Middle frontal gyrus (tissue), 1 donor: ENCODE measurements around the gene TMEM135.
A peak's percentile ranks its signal among the peaks of the same experiment; 100 is the strongest.
"Not testable (repeated sequence)": the region's sequence is repeated elsewhere in the genome, so short reads cannot be mapped to it uniquely, and the experiment has no call there.

Experiments used
- DNase-seq: peaks from one replicate; pipeline ENCODE4 v3.0.0-alpha.2; 2015; ENCODE audit warnings: low spot score; ENCODE audit errors: extremely low spot score

The TMEM135 gene

DNA sequence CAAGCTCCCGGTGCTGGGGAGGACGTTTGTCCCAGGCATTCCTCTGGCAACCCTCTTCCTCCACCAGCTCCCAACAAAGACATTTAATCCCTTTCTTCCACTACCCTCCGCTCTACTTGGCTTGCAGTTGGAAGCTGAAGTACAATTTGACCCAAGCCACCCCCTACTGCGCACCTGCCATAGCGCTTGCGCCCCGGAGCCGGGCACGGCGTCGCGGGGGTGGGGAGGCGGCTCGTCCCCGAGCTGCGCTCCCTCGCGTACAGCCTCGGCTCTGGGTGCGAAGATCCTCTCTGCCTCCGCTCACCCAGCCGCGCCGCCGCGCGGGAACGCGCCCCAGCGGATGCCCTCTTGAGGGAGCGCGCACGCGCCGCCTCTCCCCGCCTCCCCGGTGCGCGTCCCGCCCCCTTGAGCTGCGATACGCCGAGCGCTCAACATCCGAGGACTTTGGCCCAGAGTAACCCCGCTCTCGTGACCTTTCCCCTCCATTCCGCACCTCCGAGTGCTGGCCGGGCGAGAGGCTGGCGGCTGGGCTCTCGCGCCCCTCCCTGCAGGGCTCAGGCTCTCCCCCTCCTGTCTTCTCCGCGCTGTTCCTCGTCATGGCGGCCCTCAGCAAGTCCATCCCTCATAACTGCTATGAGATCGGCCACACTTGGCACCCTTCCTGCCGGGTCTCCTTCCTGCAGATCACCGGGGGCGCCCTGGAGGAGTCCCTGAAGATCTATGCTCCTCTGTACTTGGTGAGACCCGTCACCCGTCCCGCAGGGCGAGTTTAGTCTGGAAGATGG is at the start of gene TMEM135:
TMEM135 (plus strand) TSS at position 485 of the 785 bp plus-strand sequence; CDS start at position 597, 112 bp downstream.
- DNase-seq, result peak; percentile 91

DNA sequence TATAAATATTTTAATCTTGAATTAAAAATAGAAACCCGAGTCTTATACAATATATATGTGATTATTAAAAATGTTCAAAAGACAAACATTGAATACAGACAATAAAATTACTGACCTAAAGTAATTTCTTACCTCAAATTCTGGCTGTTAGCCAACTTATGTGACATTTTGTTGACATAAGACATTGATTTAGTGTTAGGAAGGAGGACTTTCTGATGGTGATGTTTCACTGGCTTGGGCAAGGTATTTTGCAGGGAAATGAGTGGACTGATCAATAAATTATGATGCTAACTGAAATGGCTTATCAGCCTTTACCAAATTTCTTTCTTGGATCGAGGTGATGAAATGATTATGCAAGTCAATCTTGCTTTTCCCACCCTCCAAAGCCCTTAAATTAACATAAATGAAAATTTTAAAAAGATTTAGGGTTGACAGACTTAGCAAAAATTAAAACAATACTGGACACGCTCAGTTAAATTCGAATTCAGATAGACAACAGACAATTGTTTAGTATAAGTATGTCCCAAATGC is 49.3 kb upstream of the TMEM135 start:
- DNase-seq, result no peak

DNA sequence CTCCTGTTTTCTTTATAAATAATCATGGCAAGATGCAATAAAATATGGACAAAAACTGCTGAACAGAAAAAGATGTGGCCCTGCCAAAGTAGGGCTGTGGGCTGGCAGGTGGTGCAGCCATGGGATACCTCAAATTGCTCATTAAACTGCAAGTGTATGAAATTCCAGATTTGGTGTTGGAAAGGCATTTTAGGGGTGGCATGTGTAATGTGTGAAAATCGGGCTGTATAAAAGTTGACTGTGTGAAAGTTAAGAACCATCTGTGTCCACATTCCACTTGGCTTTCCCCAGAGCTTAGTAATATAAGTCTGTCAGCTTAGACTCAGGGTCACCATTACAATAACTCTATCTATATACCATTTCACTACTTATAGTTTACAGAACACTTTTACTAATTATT is 47.7 kb upstream of the TMEM135 start:
- no peak for DNase-seq

DNA sequence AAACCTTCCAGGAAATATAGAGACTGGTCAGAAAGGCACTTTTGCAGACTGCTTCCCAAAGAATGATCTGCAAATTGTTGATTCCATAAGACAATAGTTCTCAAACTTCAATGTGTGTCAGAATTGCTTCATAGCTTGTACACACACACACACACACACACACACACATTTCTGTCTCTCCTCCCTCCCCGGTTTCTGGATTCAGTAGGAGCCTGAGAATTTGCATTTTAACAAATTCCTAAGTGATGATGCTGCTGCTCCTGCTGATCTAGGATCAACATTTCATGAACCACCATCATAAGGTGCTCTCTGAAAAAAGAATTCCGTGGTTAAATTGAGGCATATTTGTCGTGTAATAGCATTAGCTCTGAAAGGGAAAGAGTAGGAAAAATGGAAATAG is 47.2 kb upstream of the TMEM135 start:
- DNase-seq, result no peak

DNA sequence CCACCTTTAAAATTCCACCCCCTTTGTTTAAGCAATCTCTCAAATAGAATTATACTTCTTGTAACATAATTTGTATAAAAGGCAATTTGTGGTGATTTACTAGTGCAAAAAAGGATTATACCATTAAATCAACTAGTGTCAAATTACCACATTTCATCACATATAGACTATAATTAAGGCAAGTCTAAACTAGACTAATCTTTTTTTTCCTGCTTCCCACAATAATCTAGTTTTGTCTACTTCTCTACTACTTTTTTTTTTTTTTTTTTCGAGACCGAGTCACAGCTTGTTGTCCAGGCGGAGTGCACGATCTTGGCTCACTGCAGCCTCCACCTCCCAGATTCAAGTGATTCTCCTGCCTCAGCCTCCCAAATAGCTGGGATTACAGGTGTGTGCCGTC is 46.4 kb upstream of the TMEM135 start:
- DNase-seq, result no peak

DNA sequence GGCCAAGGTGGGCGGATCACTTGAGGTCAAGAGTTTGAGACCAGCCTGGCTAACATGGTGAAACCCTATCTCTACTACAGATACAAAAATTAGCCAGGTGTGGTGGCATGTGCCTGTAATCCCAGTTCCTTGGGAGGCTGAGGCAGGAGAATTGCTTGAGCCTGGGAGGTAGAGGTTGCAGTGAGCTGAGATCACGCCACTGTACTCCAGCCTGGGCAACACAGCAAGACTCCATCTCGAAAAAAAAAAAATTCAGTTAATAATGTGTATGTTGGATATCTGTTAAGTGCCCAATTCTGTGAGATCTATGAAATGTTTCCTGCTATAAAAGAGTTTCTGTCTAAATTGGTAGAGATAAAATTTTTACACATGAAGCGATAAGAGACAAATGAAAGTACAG is 45.4 kb upstream of the TMEM135 start:
- not testable (repeated sequence) for DNase-seq

DNA sequence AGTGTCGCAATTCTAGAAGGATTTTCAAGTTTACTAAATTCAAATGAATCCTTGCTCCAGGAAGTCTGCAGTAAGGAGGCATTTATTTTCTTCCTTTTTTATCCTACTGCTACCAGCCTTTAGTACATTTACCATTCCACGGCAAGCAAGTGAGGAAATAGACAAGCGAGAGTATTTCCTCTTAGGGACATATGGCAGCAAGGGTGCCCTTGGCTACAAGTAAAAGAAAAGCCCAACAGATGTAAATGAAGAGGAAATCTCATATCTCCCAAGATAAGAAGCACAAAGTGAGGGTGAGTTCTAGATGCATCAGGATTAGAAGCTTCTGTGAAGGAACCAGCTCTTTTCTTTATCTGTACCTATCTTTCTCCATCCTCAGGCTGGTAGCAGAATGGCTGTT is 44.7 kb upstream of the TMEM135 start:
- DNase-seq, result no peak

DNA sequence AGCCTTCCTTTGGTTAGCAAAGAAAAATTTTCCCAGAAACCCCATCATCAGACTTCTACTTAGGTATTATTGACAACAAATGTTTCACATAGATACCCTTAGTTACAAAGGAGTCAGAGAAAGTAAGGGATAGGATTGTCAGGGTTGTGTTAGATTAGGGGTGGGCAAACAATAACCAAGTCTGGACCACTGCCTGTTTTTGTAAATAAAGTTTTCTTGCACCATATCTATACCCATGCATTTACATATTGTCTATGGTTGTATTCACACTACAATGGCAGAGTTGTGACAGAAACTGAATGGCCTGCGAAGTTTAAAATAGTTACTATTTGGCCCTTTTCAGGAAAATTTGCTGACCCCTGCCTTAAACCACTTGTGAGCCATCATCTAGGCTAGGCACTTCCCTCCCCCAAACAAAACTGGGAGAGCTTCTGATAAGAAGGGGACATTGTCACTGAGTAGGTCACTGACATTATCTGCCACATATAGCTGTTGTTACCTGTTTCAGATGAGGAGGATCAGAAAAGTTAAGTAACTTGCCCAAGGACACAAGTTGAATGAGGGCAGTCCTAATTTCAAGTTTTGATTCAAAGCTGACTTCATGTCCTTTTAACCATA is 40.7 kb upstream of the TMEM135 start:
- no peak for DNase-seq

DNA sequence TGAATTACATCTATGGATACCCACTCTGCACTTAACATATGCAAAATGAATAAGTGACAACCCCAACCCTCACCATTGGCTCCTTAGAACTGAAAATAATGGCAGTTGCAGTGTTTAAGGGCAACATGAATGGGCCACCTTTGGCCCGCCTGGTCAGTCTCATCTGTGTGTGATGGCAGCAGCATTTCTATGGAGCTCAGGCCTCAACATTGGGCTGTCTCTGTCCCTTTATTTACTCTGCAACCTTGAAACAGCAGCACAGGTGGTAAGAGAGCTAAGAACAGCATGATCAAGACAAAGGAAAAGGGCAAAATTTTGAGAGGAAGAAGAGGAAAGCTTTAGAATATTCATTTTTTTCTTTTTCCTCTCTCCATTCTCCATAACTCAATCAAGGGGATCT is 38.3 kb upstream of the TMEM135 start:
- no peak for DNase-seq

DNA sequence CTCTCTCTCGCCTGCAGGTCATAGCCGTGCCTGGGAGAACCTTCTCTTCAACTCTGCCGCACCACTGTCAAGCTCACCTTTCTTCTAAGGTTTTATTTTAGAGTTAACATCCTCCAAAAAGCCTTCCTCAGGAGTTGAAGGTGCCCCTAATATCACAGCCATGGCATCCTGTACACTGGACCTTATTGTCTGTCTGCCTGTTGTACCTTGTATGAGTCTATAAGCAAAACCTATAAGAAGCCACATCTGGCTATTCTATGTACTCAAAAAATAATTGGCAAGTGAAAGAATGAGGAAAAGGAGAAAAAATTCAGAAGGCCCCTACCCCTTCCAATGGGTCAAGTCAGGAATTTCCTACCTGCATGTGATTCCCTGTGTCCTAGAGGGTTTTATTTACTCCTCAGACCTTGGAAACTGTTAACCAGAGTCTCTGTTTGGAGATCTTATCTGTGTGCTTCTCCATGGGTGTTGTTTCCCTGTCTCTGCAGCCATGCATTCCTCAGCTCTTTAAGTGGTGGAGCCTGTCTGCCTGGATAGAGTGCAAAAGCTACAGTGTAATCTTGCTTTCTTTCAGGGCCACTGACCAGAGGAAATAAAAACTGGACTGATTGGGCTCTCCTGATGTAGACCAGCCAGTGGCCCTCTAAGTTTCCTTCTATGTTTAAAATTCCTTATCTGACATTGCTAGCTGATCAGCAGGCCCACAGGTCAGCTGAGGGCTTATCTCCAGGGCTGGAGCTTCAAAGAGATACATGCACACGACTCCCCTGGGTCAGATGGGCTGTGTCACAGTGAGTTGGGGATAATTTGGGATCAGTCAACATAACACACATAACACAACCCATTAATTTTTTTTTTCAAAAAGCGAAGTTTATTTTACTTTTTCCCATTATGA is 37.6 kb upstream of the TMEM135 start:
- no peak for DNase-seq

DNA sequence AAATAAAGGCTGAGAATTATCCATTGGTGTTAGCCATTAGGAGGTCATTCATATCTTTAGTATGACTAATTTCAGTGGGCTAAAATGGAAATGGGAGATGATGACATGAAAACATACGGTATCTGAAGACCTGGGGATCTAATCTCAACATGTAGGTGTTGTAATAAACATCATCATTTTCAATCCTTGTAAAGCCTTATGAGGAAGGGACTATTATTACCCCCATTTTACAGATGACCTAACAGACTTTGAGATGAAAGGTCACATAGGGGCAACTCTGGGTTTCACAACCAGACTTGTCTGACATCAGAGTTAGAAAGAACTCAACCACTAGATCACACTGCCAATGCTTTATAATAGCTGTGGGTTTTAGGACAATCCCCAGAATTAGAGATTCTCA is 34.8 kb upstream of the TMEM135 start:
- no peak for DNase-seq

DNA sequence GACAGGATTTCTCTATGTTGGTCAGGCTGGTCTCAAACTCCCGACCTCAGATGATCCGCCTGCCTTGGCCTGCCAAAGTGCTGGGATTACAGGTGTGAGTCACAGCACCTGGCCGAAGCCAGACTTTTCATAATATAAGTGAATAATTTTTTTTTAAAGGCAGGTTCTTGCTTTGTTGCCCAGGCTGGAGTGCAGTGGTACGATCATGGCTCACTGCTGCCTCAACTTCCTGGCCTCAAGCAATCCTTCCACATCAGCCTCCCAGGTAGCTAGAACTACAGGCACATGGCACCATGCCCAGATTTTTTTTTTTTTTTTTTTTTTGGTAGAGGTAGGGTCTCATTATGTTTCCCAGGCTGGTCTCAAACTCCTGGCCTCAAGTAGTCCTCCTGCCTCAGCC is 33.5 kb upstream of the TMEM135 start:
- not testable (repeated sequence) for DNase-seq

DNA sequence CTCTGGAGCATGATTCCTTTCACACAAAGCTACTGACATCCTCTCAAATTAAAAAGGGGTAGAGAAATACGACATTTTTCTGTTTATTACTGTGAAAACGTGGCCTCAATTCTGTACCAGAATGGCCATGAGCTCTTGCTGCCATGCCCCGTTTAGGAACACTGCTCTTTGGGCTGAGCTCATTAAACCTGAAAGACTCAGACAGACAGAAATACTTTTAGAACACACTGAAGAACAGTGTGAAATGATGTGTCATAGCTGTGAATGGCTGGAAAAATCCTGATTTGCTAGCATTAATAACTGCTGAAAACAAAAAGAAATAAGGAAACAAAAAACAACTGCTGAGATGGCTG is 32.2 kb upstream of the TMEM135 start:
- DNase-seq, result no peak

DNA sequence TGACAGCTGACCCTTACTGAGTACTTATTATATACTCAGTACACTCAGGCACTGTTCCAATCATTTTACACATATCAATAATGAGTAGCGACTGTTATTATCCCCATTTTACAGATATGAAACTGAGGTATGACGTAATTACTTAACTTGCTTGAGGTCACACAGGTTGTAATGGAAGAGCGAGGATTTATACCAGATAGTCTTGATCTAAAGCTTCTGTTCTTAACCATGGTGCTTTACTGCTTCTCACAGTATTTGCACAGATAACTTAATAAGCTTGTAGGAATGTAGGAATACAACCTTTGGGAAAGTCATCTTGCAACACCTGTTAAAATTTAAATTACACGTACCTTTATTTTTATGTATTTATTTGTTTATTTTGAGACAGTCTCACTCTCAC is 31.7 kb upstream of the TMEM135 start:
- no peak for DNase-seq

DNA sequence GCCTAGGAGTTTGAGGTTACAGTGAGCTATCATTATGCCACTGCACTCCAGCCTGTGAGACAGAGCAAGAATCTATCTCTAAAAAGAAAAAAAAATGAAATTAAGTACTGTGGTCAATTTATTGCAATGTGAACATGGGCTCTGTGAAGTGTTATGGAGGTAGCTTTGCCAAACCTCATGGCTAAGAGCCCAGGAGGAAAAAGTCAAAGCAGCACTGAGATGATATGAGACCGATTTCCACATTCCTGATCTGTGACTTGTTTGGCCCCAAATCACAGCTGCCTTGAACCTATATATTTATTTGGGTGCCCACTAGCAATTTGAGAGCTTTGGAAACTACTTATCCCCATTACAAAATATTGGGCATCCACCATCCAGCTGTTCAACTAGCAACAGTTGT is 29.8 kb upstream of the TMEM135 start:
- no peak for DNase-seq

DNA sequence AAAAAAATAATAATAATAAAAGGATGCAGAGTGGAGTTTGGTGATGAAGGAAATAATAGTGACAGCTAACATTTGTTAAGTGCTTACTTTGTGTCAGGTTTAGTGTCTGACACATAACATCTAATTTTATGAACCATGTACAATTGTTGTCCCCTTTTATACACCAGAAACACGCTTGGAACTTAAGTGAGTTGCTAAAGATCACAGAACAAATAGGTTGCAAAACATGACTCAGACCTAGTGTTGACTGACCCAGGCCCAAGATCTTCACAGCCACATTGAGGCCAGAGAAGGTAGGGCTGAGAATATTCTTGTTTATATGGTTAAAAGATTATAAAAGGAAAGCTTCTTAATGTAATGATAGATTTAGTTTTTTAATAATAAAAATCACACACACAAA is 25.6 kb upstream of the TMEM135 start:
- no peak for DNase-seq

DNA sequence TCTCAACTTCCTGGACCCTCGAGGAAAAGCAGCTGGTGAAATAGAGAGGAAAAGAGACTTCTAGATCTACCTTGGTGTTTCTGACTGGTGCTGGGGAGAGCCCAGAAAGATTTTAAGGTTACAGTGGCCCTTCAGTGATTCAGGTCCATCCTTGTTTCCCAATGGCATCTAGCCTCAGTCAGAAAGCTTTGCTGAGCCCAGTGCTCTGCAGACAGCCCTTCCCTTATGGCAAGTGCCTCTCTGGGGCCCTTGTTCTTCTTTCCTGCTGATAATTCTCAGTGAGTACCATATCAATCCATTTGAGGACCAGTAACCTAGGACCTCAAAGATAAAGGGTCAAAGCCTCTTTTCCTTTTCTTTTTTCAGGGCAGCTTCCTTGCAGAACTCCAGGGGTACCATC is 25.1 kb upstream of the TMEM135 start:
- no peak for DNase-seq

DNA sequence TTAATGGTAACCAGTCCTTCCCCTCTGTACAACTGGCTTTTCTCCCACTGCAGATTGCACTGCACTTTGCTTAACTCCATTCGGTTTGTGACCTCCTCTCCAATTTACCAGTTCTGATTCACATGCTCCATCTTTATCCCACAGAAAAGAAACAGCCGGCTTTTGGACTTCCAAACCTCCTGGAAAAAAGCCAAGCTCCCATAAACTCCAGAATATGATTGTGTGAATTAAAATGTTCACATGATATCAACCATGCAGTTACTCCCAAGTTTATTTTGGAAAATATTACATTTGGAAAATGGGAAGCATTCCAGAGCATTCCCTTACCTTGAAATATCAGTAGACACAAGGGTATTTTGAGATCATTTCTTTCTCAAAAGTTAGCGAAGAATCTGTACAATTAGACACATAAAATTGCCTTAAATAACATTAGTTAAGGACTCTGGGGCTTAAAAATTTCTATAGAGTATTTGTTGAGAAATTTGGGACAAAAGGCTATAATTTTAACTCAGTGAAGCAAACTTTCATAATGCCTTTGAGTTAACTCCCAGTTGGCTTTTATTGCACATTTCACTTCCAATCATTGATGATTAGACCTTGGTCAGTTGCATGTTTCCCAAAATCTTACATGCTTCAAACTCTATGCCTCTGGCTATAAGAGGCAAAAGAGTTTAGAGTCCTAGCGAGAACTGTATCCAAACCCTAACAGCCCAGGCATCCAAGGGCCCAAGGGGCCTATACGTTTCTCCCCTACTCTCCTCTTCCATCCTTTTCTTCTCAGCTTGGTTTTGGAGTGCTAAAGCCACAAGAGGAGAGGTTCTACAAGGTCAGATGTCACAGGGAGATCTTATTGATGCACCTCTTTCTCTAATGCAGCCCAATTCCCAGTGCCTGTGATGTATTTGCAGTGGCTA is 23.6 kb upstream of the TMEM135 start:
- no peak for DNase-seq

DNA sequence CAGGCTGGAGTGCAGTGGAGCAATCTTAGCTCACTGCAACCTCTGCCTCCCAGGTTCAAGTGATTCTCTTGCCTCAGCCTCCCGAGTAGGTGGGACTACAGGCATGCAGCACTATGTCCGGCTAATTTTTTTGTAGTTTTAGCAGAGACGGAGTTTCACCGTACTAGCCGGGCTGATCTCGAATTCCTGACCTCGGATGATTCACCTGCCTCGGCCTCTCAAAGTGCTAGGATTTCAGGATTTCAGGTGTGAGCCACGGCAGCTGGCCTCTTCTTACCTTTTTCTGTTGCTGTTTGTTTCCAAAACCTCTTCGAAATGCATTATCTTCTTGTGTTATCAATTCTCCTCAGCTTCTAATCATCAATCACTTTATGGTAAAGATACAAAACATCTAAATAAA is 22.1 kb upstream of the TMEM135 start:
- DNase-seq, result no peak

DNA sequence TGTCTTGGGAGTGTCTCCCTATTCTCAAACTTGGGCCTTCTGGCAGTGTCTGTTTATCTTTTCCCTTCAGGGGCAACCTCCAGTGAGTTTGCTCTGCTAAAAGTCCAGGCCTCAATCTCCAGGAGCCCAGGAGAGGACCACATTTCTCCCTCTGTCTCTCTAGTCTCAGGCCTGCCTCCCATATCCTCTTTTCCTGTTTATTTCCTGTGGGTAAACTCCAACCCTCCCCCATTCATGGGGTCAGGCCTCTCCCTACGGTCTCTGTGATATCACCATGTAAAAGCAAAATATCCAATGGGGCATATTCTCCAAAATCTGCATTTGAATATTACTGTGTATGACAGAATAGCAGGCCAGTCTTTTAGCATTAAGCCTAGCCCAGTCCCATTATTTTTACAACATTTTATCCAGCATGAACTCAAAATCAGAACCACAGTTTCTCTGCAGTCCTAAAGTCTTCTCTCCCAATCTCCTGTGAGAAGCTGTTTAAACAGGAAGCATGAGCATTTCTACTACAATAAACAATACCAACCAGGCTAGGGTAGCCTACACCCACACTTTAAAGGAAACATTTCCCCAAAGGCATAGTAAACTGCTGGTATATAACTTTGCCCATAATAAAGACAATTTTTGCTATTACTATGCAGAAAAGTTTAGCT is 18.0 kb upstream of the TMEM135 start:
- no peak for DNase-seq
